ENCODE data around the gene DDIAS.

GRCh38 chr11:82906236-82906635, 4.7 kb downstream of the DDIAS start:
- no peak for TF ChIP-seq POLR2AphosphoS5 (IDR thresholded peaks at IDR 0.05; ENCODE audit: low read depth, low read length)
- TF ChIP-seq POLR2A (IDR thresholded peaks at IDR 0.05; ENCODE audit: low read depth, low read length) = no peak
- TF ChIP-seq TAF1 (IDR thresholded peaks at IDR 0.05; ENCODE audit: borderline replicate concordance, low read depth, low read length) = no peak
